Testis (tissue), 2 donors: ENCODE data around the gene MESD.

Source experiments
- POLR2A ChIP-seq: fragments of 450-650 bp; IDR thresholded peaks from one replicate; pipeline ENCODE4 v1.6.1; 2017; ENCODE audit warnings: antibody characterized with exemption, mild to moderate bottlenecking, moderate library complexity
- TF ChIP-seq, protein P1 (sequence below), 3 experiments: fragments of 450-650 bp in 2 of 3; fragments of 200-600 bp in 1 of 3; sonication (generic) in 1 of 3; IDR thresholded peaks; one replicate each; pipeline ENCODE4 v1.5.1; 2016 to 2019; ENCODE audit warnings: antibody characterized with exemption in 3 of 3, mild to moderate bottlenecking in 2 of 3, moderate library complexity in 1 of 3

DNA sequence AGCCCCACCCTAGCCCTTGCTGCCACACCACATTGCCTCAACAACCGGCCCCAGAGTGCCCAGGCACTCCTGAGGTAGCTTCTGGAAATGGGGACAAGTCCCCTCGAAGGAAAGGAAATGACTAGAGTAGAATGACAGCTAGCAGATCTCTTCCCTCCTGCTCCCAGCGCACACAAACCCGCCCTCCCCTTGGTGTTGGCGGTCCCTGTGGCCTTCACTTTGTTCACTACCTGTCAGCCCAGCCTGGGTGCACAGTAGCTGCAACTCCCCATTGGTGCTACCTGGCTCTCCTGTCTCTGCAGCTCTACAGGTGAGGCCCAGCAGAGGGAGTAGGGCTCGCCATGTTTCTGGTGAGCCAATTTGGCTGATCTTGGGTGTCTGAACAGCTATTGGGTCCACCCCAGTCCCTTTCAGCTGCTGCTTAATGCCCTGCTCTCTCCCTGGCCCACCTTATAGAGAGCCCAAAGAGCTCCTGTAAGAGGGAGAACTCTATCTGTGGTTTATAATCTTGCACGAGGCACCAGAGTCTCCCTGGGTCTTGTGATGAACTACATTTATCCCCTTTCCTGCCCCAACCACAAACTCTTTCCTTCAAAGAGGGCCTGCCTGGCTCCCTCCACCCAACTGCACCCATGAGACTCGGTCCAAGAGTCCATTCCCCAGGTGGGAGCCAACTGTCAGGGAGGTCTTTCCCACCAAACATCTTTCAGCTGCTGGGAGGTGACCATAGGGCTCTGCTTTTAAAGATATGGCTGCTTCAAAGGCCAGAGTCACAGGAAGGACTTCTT is 39.1 kb downstream of the MESD start:
- TF ChIP-seq, protein P1, sequence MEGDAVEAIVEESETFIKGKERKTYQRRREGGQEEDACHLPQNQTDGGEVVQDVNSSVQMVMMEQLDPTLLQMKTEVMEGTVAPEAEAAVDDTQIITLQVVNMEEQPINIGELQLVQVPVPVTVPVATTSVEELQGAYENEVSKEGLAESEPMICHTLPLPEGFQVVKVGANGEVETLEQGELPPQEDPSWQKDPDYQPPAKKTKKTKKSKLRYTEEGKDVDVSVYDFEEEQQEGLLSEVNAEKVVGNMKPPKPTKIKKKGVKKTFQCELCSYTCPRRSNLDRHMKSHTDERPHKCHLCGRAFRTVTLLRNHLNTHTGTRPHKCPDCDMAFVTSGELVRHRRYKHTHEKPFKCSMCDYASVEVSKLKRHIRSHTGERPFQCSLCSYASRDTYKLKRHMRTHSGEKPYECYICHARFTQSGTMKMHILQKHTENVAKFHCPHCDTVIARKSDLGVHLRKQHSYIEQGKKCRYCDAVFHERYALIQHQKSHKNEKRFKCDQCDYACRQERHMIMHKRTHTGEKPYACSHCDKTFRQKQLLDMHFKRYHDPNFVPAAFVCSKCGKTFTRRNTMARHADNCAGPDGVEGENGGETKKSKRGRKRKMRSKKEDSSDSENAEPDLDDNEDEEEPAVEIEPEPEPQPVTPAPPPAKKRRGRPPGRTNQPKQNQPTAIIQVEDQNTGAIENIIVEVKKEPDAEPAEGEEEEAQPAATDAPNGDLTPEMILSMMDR (IDR thresholded peaks at IDR 0.05) = no peak
- TF ChIP-seq POLR2A = no peak
